Upper lobe of left lung (tissue), 4 donors: ENCODE results near the gene TPP2.

ENCODE experiments used
- POLR2A ChIP-seq, 4 donors: fragments of 450-650 bp; IDR thresholded peaks; one replicate each; pipeline ENCODE4 v1.5.1; 2016 to 2017; ENCODE audit warnings: antibody characterized with exemption in 4 of 4, mild to moderate bottlenecking in 2 of 4
- POLR2AphosphoS5 ChIP-seq, 2 donors: sonication (generic); formaldehyde crosslinking; IDR thresholded peaks; one replicate each; pipeline ENCODE4 v1.5.1; 2017; ENCODE audit warnings: antibody characterized with exemption in 2 of 2
- TF ChIP-seq, protein P1 (sequence below), 6 experiments: fragments of 450-650 bp in 4 of 6; fragments of 200-600 bp in 2 of 6; sonication (generic) in 2 of 6; IDR thresholded peaks; one replicate each; pipeline ENCODE4 v1.5.1; 2016 to 2019; ENCODE audit warnings: antibody characterized with exemption in 6 of 6

GRCh38 chr13:102682211-102682610 is 85.4 kb downstream of the TPP2 start:
- TF ChIP-seq, protein P1, sequence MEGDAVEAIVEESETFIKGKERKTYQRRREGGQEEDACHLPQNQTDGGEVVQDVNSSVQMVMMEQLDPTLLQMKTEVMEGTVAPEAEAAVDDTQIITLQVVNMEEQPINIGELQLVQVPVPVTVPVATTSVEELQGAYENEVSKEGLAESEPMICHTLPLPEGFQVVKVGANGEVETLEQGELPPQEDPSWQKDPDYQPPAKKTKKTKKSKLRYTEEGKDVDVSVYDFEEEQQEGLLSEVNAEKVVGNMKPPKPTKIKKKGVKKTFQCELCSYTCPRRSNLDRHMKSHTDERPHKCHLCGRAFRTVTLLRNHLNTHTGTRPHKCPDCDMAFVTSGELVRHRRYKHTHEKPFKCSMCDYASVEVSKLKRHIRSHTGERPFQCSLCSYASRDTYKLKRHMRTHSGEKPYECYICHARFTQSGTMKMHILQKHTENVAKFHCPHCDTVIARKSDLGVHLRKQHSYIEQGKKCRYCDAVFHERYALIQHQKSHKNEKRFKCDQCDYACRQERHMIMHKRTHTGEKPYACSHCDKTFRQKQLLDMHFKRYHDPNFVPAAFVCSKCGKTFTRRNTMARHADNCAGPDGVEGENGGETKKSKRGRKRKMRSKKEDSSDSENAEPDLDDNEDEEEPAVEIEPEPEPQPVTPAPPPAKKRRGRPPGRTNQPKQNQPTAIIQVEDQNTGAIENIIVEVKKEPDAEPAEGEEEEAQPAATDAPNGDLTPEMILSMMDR (IDR thresholded peaks at IDR 0.05) = no peak
- TF ChIP-seq POLR2AphosphoS5 (IDR thresholded peaks at IDR 0.05) = no peak
- TF ChIP-seq POLR2A (IDR thresholded peaks at IDR 0.05) = no peak
